ENCODE data around the gene IGFL1. TPM values are rescaled to one million over a fixed set of nuclear protein-coding genes. Genes with fewer than 3 reads are reported as not detected.

IGFL1 gene
- total and polyA plus RNA-seq, 10 of the 15 experiments (the other 5 are each of a cell fraction or from before 2014, with no cell fraction given): not detected

GRCh38 chr19:46198756-46199155, 30.8 kb upstream of the IGFL1 start (continued):
- no peak for TF ChIP-seq E2F8 (IDR thresholded peaks at IDR 0.05; ENCODE audit: low read depth, partially characterized antibody)
- TF ChIP-seq MTA3 (IDR thresholded peaks at IDR 0.05; ENCODE audit: borderline replicate concordance, low read length): no peak
- TF ChIP-seq SMAD1 (IDR thresholded peaks at IDR 0.05; ENCODE audit: low read depth, partially characterized antibody): no peak
- no peak for TF ChIP-seq SUZ12 (IDR thresholded peaks at IDR 0.05; ENCODE audit: unreplicated experiment)
- no peak for TF ChIP-seq ZNF592 (IDR thresholded peaks at IDR 0.05)
- TF ChIP-seq ZBTB33 (IDR thresholded peaks at IDR 0.05): no peak
- TF ChIP-seq ZNF274 (IDR thresholded peaks at IDR 0.05; ENCODE audit: insufficient read depth, insufficient read length): no peak
- no peak for TF ChIP-seq IKZF1 (conservative IDR thresholded peaks at IDR 0.05)
- TF ChIP-seq HDAC2 (IDR thresholded peaks at IDR 0.05): no peak
- TF ChIP-seq RAD21 (IDR thresholded peaks at IDR 0.05; ENCODE audit: insufficient read depth, low read depth, low read length): no peak
- TF ChIP-seq GABPA (IDR thresholded peaks at IDR 0.05; ENCODE audit: low read depth): no peak

Measured in GM12878 (cell line).